NCI-H1436 treated with DMSO at 0.1 percent for 48 hours (cell line): ENCODE data around the gene TMEM242.

Experiments
- DNase-seq: peaks from one replicate; lab custom pipeline; 2025; lab: John Stamatoyannopoulos, UW

The TMEM242 gene

DNA sequence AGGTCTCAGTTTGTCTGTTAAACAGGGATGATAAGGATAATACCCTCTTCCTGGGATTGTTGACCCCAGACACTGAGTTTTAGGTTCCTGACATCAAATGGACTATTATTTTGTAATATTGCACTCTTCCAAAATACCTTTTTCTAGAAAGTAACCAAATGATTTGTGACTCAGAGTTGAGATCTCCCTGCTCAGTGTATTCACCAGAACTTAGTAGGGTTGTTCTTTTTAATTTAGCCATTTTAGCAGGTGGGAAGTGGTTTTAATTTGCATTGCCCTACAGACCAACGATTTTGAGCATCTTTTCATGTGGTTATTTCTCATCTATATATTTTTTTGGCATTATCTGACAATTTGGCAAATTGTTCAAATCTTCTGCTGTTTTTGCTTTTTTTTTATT is 75.1 kb downstream of the TMEM242 start:
- DNase-seq: no peak

DNA sequence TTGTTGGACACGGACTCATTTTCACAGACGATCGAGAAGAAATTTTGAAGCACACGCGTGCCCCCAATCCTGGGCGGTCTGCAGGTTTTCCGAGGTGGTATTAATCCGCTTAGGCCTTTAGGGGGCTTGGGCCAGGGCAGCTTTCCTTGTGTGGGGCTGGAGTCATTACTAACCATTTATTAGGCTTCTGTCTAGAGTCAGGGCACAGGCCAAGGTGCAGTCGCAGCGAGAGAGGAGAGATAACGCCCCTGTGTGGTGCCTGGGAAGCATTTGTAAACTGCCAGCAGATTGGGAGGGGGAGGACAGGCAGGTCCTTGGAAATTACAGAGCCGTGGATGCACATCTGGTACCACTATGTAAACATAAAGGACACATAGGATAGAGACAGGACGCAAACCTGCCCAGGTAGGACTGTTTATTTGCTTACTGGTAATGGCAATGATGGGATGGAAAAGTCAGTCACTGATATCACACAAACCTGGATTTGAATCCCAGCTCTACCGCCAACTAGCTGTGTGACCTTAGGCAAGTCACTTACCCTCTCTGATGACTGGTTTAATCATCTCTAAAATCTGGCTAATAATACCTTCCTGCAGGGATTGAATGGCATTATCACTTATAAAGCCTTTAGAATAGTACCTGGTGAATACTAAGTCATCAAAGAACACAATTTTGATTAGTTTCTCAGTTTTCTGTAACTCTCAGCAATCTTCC is 76.4 kb downstream of the TMEM242 start:
- DNase-seq: no peak

DNA sequence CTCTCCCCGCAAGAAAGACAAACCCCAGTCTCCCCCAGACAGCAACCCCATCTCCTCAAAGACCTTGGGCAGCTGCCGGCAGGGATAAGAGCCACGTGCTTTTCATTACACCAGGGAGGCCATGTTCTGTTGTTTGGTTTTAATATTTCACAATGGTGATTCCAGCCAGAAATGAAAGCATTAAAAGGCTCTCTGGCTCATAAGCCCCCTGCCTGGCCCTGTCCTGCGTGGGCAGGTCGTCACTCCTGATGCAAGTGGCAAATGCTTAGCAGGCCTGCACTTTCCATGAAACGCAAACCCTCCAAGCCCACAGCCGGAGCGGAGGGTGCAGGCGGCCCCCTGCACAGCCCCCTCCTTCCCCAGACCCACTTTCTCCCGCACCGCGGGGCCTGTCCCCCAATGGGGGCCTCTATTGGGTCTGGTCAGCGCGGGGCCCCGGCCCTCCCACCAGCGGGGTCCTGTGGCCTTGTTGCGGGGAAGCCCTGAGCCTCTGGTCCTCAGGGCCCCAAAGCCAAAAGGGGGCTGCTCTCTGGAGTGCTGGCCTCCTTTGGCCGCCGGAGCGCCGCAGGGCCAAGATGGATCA is 77.2 kb downstream of the TMEM242 start:
- no peak for DNase-seq

DNA sequence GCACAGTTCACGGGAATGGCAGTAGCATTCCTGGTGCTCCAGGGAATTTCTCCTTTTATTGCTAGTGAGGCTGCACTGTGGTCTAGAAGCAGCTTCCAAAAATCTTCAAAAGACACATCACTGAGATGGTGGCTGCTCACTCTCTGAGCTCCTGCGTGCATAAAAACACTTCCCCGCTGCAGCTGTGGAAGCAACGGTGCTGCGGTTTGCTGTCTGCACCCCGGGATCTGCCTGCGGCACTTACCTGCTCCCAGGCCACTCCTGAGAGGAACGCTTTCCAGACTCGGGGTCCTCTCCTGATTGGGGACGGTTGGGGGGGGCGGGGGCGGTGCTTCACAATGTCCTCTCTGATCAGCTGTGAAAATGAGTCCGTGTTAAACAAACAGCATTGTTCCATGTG is 77.9 kb downstream of the TMEM242 start:
- DNase-seq: no peak

DNA sequence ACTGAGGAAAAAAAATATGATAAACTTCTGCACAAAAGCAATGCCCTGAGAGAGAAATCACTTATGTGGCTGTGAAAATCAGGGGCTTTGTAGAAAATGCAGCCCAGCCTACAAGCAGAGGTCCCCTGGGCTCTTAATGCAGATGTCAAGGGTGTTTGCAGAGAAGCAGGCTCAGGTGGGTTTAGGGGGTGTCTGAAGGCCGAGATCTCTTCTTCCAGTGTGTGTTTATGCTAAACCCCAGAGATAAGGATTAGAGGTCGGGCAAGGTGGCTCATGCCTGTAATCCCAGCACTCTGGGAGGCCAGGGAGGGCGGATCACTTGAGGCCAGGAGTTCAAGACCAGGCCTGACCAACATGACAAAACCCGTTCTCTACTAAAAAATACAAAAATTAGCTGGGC is 78.5 kb downstream of the TMEM242 start:
- no peak for DNase-seq

DNA sequence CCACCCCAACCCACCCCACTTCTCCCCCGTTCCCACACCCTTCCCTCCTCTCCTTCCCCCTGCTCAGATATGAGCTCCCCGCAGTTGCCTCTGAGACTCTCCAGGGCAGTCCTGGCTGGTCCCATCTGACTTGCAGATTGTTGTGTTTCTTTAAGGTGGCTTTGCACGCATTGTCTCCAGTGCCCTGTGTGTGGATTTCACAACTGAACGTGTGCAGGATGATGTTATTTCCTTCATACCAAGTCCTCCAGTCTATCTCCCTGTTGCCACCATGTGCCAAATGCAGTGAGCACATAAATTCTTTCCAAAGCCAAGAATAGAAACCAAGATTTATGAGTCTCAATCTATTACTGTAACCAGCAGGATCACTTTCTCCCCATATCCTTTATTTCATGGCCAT is 79.1 kb downstream of the TMEM242 start:
- DNase-seq: no peak

DNA sequence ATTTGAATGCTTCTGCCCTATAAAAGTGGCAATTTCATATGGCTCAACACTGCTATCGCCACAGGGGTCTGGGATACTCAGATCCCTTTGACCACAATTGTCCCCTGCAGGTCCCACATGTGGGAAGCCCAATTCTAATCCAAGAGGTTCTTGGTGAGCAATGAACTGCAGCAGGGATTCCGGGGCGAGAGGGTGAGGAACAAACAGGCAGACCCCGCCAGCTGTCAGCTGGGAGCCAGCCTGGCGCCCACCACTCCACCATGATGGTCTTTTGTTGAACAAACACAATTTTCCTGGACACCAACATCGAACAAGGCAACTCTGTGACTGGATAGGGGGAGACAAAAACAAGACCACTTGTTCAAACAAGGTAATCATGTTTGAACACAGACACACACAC is 80.5 kb downstream of the TMEM242 start:
- DNase-seq: no peak

DNA sequence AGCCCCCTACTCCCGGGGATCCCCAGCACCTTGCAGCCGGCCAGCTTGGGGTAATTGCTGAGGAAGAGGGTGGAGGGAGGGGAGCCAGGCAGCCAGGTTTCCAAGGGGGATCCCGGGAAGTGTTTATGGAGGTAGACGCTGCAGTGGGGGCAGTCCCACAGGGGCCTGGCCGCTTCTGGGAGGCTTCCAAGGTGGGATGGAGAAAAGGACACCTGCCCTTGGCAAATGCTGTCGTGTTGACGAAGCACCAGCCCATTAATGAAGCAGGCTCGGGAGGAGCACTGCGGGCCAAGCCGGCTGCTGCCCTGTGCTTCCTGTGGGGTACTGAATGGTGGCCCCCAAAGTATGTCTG is 82.4 kb downstream of the TMEM242 start:
- no peak for DNase-seq

DNA sequence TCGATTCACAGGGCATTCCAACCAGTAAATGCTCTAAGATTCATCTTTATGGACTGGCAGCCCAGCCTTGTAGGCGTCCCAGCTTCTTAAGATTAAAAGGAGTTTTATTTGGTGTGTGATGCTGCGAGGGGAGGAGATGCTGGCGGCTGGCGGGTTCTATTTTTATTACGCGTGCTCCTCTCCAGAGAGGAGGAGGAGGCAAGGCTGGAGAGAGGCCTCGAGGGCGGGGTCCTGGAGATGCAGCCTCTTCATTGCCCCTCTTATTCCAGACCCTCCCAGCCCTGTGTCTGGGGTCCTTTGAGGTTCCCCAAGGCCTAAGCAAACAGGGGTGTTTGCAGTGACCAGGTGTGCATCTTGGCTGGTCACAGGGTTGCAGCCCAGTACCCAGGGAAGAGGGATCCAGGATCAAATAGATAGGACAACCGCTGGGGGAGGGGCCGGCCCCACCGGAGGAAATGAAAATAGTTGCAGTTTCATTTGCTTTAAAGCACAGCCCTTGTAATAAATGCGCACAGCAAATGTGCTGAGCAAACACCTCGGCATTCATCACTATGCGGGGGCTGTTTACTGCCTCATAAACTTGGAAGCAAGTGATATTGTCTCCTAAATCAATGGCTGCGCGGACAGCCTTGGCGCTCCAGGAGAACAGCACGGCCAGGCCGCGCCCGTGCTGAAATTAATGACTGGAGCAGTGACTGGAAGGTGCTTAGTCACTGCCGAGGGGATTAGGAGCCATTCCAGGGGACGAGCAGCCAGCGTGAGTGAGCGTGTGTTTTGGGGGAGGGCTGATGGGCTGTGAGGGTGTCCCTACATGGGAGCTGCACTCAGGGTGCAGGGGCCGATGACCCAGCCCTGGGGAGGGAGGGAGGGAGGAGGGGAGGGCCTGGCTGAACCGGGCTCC is 83.0 kb downstream of the TMEM242 start:
- no peak for DNase-seq

DNA sequence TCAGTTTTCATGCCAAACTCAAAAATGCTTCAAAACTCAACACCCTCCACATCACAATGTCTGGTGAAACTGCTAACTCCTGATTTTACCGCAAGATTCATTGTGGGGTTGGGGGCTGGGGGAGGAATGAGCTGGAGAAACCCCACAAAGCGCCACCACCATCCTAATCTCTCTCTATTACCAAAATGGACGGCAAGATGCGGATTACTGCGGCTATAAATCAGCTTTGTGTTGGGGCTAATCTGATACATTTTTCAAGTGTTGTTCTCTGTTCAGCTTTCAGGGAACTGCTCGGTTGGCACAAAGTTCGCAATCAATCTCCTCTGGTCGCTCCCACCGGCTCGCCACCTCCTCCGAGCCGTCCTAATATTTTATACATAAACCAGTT is 83.7 kb downstream of the TMEM242 start:
- no peak for DNase-seq
